GM23338 (cell line): ENCODE measurements around the gene RNU7-1. TPM values are rescaled to one million over a fixed set of nuclear protein-coding genes. Genes with fewer than 3 reads are reported as not detected.

ENCODE experiments used
- ATAC-seq: fragments of 200-7000 bp; cut with Tn5 transposase; 3 replicates; pipeline ENCODE4 v1.9.1; 2020
- DNase-seq: peaks from one replicate; pipeline ENCODE4 v3.0.0-alpha.2; 2015; ENCODE audit warnings: low spot score
- H2AFZ ChIP-seq: fragments of 200-600 bp; sonication (generic); 2 replicates; pipeline ENCODE4 v1.8.0; 2016; ENCODE audit warnings: antibody characterized with exemption, mild to moderate bottlenecking, moderate library complexity
- H3F3A ChIP-seq: fragments of 200-600 bp; sonication (generic); replicated peaks from 2 replicates; pipeline ENCODE4 v1.8.0; 2017; ENCODE audit warnings: antibody characterized with exemption, mixed run types, low read depth
- H3K27ac ChIP-seq: fragments of 200-600 bp; sonication (generic); 2 replicates; pipeline ENCODE4 v1.6.1; 2016; ENCODE audit warnings: low read depth
- H3K27me3 ChIP-seq: fragments of 200-600 bp; sonication (generic); 2 replicates; pipeline ENCODE4 v1.8.0; 2016; ENCODE audit warnings: mild to moderate bottlenecking, mixed run types, moderate library complexity; ENCODE audit not compliant: insufficient read depth
- H3K36me3 ChIP-seq: fragments of 200-600 bp; sonication (generic); 2 replicates; pipeline ENCODE4 v1.8.0; 2016; ENCODE audit warnings: mild to moderate bottlenecking; ENCODE audit not compliant: insufficient read depth
- H3K4me1 ChIP-seq: fragments of 200-600 bp; sonication (generic); 2 replicates; pipeline ENCODE4 v1.8.0; 2016; ENCODE audit warnings: mild to moderate bottlenecking, moderate library complexity; ENCODE audit not compliant: insufficient read depth
- H3K4me2 ChIP-seq: fragments of 200-600 bp; sonication (generic); 2 replicates; pipeline ENCODE4 v1.7.1; 2017; ENCODE audit warnings: mixed run types
- H3K4me3 ChIP-seq: fragments of 200-600 bp; sonication (generic); 2 replicates; pipeline ENCODE4 v1.6.1; 2016; ENCODE audit warnings: mixed run types
- H3K79me2 ChIP-seq: fragments of 200-600 bp; sonication (generic); replicated peaks from 2 replicates; pipeline ENCODE4 v1.8.0; 2017; ENCODE audit warnings: mild to moderate bottlenecking; ENCODE audit not compliant: insufficient read depth
- H3K9me2 ChIP-seq: fragments of 200-600 bp; sonication (generic); 2 replicates; pipeline ENCODE4 v1.8.0; 2017; ENCODE audit not compliant: insufficient read depth
- H4K20me1 ChIP-seq: fragments of 200-600 bp; sonication (generic); replicated peaks from 2 replicates; pipeline ENCODE4 v1.8.0; 2017; ENCODE audit warnings: mild to moderate bottlenecking; ENCODE audit not compliant: insufficient read depth
- H3K27ac Mint-ChIP-seq: 2 replicates; pipeline ENCODE4 v1.8.0; 2020; ENCODE audit warnings: inconsistent platforms, mild to moderate bottlenecking, moderate library complexity, mixed read lengths
- H3K27me3 Mint-ChIP-seq: 3 replicates; pipeline ENCODE4 v1.8.0; 2022; ENCODE audit warnings: low read depth, mild to moderate bottlenecking, moderate library complexity, mixed read lengths, inconsistent platforms; ENCODE audit not compliant: insufficient read depth, poor library complexity
- H3K36me3 Mint-ChIP-seq: 3 replicates; pipeline ENCODE4 v1.8.0; 2021; ENCODE audit warnings: low read depth, mild to moderate bottlenecking, inconsistent platforms, moderate library complexity, mixed read lengths
- H3K4me1 Mint-ChIP-seq: 3 replicates; pipeline ENCODE4 v1.8.0; 2020; ENCODE audit warnings: mild to moderate bottlenecking, inconsistent platforms, mixed read lengths
- H3K4me3 Mint-ChIP-seq: 3 replicates; pipeline ENCODE4 v1.8.0; 2021; ENCODE audit warnings: moderate library complexity, mild to moderate bottlenecking, inconsistent platforms, mixed read lengths
- H3K9me3 Mint-ChIP-seq: 3 replicates; pipeline ENCODE4 v1.8.0; 2020; ENCODE audit warnings: moderate library complexity, mild to moderate bottlenecking, inconsistent platforms, mixed read lengths
- CREB1 ChIP-seq: fragments of 250-450 bp; sonication (Bioruptor Pico); IDR thresholded peaks from 2 replicates; pipeline ENCODE4 v1.5.0; 2020; ENCODE audit warnings: low read depth, mild to moderate bottlenecking, moderate library complexity
- CTCF ChIP-seq, 2 experiments: fragments of 200-600 bp in 1 of 2; sonication (generic) in 1 of 2; conservative IDR thresholded peaks; 2 replicates each; pipeline versions ENCODE4 v1.5.1 to v1.6.1; 2016 to 2017; ENCODE audit warnings: antibody characterized with exemption in 2 of 2, low read depth in 2 of 2, mild to moderate bottlenecking in 2 of 2, moderate library complexity in 1 of 2
- NANOG ChIP-seq: IDR thresholded peaks from 2 replicates; pipeline ENCODE4 v1.6.1; 2016; ENCODE audit warnings: antibody characterized with exemption, borderline replicate concordance
- POLR2AphosphoS5 ChIP-seq: IDR thresholded peaks from 2 replicates; pipeline ENCODE4 v1.6.1; 2016; ENCODE audit warnings: antibody characterized with exemption, low read depth
- ZNF462 ChIP-seq: fragments of 250-450 bp; sonication (Bioruptor Pico); IDR thresholded peaks from 2 replicates; pipeline ENCODE4 v1.5.0; 2020; ENCODE audit warnings: mild to moderate bottlenecking, moderate library complexity
- polyA plus RNA-seq: library from polyadenylated mRNA; unstranded; fragments of >200 nt; fragmentation: Nextera tagmentation; extraction: Ambion mirVana; gene quantifications from 2 replicates; pipeline ENCODE4 v1.2.1, GENCODE V29; 2016
- total RNA-seq: library from RNA; depleted of rRNA; stranded (reverse); fragments of >200 nt; shearing (Covaris generic); gene quantifications from 2 replicates; pipeline ENCODE4 v1.2.3, GENCODE V29; 2014

Gene RNU7-1
- total and polyA plus RNA-seq, 2 experiments from 2014 or later: not detected

GRCh38 chr12:6936636-6937480 is 6.8 kb upstream of the RNU7-1 start:
- peaks cover 72% of the 10 kb centered on the region for H3K36me3 Mint-ChIP-seq
- Histone ChIP-seq H3K79me2 (peaks cover 22% of the 10 kb centered on the region), H3K4me2 (peak overlapping the region; percentile 93), H3K27me3 (no peaks in the 10 kb centered on the region), H3K4me1 (peaks cover 10% of the 10 kb centered on the region), H2AFZ (no peak overlapping the region), H3K4me3 (peak overlapping the region; percentile 89), H3F3A (peaks cover 44% of the 10 kb centered on the region), H3K27ac (peak overlapping the region; percentile 97), H3K36me3 (peaks cover 17% of the 10 kb centered on the region), H4K20me1 (peaks cover 28% of the 10 kb centered on the region), H3K9me2 (no peaks in the 10 kb centered on the region)
- peak; percentile 78 for DNase-seq
- H3K9me3 Mint-ChIP-seq: peaks cover 3% of the 10 kb centered on the region; the same call in 1 of the 3 replicates
- TF ChIP-seq CTCF (conservative IDR thresholded peaks at IDR 0.05; ENCODE audit: low read depth in 2 of 2) (peak; percentile 21 to 45; a peak in 2 of 4 replicates), CREB1 (CRISPR knock-in tag) (no peak), NANOG (no peak), ZNF462 (CRISPR knock-in tag) (no peak), POLR2AphosphoS5 (peak; percentile 55; the same call in 1 of the 2 replicates)
- H3K27me3 Mint-ChIP-seq: peaks cover 28% of the 10 kb centered on the region
- H3K4me3 Mint-ChIP-seq: peak overlapping the region; percentile 79
- H3K27ac Mint-ChIP-seq: peak overlapping the region; percentile 95
- ATAC-seq: peak; percentile 26
- peaks cover 45% of the 10 kb centered on the region for H3K4me1 Mint-ChIP-seq
